Fibroblast of villous mesenchyme (primary cell): Measurements from ENCODE around the gene MVK. TPM values are rescaled to one million over a fixed set of nuclear protein-coding genes. Genes with fewer than 3 reads are reported as not detected.

Experiments
- DNase-seq: peaks from one replicate; pipeline ENCODE4 v3.0.0-alpha.2; 2010; ENCODE audit warnings: low read depth
- H3K4me3 ChIP-seq: 2 replicates; pipeline ENCODE4 v1.5.1; 2011; ENCODE audit warnings: low read depth, mild to moderate bottlenecking, low read length
- total RNA-seq: library from RNA; depleted of rRNA; stranded (reverse); fragments of >200 nt; gene quantifications from 2 replicates; pipeline ENCODE4 v1.2.3, GENCODE V29; 2012
- TF ChIP-seq, protein P1 (sequence below): IDR thresholded peaks from 2 replicates; pipeline ENCODE4 v1.5.1; 2012; ENCODE audit warnings: low read depth, mild to moderate bottlenecking, low read length; ENCODE audit not compliant: insufficient read depth

MVK gene
- total RNA-seq, 1 donor = 29.8 TPM

DNA sequence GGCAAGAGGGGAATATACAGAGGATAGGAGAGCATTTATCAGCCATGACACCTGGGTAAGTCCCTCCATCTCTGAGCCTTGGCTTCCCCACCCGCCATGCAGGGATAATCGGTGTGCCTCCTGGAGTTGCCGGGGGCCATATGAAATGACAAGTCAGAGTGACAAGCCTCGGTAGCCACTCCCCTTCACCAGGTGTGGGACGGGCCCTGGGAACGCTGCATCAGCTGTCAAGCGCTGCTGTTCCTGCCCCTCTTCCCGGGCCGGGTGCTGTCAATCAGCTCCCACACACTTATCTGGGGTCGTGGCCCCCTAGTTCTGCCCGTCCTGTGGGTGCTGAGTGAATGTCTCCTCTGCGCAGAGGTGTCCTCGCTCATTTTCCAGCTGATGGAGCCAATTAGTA, 57.2 kb downstream of the MVK start:
- DNase-seq = no peak
- TF ChIP-seq, protein P1, sequence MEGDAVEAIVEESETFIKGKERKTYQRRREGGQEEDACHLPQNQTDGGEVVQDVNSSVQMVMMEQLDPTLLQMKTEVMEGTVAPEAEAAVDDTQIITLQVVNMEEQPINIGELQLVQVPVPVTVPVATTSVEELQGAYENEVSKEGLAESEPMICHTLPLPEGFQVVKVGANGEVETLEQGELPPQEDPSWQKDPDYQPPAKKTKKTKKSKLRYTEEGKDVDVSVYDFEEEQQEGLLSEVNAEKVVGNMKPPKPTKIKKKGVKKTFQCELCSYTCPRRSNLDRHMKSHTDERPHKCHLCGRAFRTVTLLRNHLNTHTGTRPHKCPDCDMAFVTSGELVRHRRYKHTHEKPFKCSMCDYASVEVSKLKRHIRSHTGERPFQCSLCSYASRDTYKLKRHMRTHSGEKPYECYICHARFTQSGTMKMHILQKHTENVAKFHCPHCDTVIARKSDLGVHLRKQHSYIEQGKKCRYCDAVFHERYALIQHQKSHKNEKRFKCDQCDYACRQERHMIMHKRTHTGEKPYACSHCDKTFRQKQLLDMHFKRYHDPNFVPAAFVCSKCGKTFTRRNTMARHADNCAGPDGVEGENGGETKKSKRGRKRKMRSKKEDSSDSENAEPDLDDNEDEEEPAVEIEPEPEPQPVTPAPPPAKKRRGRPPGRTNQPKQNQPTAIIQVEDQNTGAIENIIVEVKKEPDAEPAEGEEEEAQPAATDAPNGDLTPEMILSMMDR = no peak
- H3K4me3 ChIP-seq = no peak overlapping the region

DNA sequence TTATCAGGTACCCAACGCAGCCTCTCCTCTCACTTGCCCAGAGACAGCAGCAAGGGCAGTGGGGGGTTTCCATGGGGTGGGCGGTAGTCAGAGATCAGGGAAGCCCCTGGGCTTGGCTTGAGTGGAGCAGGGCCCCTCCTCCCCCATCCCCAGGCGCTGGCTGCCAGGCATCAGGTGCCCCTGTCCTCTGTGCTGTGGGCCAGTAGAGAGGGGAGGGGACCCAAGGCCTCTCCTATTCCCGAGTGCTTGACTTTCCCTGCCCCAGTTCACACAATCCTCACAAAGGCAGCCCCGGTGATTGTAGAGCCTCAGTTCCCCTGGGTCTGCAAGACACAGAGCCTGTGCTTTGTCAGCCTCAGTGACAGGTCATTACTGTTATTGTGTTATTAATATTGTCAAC, 57.7 kb downstream of the MVK start:
- no peak for DNase-seq
- no peak overlapping the region for H3K4me3 ChIP-seq
- TF ChIP-seq, protein P1 = no peak

DNA sequence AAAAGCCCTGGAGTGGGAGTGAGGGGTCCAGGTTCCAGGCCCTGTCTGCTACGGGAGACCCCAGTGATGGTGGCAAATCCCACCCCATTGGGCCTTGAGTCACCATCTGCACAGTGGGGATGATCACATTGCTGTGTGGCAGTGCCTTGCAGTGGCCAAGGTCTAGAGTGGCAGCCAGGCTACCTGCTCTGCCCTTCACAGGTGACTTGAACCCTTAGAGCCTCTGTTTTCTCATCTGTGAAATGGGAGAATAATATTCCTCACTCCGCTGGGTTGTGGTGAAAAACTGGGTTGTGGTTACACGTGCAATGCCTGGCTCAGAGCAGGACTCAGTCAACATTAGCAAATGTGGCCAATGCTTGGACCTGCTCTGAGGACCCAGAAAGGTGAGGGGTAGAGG, 58.2 kb downstream of the MVK start:
- TF ChIP-seq, protein P1 = no peak
- no peak overlapping the region for H3K4me3 ChIP-seq
- no peak for DNase-seq

DNA sequence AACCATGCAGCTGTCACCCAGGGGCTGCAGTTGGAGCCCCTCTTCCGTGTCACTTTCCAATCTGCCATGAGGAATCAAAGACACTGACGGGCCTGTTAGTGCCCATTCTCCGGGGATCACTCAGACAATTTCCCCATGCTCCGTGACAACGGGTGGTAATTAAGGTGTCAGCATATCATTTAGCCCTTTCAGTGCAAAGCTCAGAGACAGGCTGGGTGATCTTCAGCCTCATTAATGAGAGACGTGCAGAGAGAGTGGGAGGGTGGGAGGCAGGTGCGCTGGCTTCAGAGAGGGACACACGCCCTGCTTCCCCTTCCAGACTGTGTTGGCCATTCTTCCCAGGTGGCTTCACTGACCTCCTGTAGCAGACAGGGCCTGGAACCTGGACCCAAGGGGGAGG, 58.7 kb downstream of the MVK start:
- TF ChIP-seq, protein P1 = no peak
- H3K4me3 ChIP-seq = no peak overlapping the region

DNA sequence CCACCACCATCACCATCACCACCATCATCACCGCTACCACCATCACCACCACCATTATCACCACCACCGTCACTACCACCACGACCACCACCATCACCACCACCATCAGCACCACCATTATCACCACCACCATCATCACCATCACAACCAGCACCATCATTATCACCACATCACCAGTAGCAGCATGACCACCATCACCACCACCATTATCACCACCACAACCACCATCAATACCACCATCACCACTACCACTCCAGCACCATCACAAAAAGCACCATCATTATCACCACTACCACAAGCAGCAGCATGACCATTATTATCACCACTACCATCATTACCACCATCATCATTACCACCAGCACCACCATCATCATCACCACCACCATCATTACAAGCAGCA, 62.1 kb downstream of the MVK start:
- DNase-seq = no peak
- H3K4me3 ChIP-seq = no peak overlapping the region
- TF ChIP-seq, protein P1 = no peak

More for the DNA sequence above, 58.7 kb downstream of the MVK start:
- DNase-seq = no peak

DNA sequence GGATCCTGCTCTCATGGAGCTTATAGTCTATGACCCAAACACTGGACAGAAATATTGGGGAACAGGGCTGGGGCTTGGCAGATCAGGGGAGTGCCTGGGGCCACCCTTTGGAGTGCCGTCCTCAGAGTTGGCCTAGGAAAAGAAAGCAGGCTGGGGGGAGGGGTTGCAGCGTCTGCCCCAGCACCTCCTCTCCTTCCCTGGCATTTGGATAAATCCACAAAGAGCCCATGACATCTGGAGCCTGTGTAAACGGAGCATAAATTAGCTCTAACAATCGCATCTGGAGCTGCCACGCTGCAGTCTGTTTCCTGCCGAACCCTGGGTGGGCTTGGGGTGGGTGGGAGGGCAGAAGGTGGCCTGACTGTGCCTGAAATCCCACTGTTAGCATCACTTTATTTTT, 63.8 kb downstream of the MVK start:
- no peak for DNase-seq
- TF ChIP-seq, protein P1 = no peak
- no peak overlapping the region for H3K4me3 ChIP-seq

DNA sequence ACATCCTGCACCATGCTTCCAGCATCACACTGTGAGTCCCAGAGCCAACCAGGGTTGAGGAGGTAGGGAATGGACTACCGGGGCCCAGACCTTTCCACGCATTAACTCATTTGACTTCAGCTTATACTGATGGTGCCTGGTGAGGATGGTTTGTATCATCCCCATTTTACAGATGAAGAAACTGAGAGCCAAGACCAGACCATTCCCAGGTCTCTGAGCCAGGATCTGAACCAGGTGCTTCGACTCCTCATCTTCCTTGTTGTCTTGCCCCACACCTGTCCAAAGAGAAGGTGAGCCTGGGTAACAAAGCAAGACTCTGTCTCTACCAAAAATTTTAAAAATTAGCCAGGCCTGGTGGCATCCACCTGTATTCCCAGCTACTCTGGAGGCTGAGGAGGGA, 64.4 kb downstream of the MVK start:
- DNase-seq = no peak
- TF ChIP-seq, protein P1 = no peak

More for the DNA sequence above, 64.4 kb downstream of the MVK start:
- no peak overlapping the region for H3K4me3 ChIP-seq
